ENCODE measurements around the gene C20orf96. TPM values are rescaled to one million over a fixed set of nuclear protein-coding genes. Genes with fewer than 3 reads are reported as not detected.

Gene C20orf96
- total RNA-seq, 3 donors from 2014 or later (not counting 1 experiment from before 2014, with no cell fraction given) = 3.8 to 4.3 (median 4.1) TPM

DNA sequence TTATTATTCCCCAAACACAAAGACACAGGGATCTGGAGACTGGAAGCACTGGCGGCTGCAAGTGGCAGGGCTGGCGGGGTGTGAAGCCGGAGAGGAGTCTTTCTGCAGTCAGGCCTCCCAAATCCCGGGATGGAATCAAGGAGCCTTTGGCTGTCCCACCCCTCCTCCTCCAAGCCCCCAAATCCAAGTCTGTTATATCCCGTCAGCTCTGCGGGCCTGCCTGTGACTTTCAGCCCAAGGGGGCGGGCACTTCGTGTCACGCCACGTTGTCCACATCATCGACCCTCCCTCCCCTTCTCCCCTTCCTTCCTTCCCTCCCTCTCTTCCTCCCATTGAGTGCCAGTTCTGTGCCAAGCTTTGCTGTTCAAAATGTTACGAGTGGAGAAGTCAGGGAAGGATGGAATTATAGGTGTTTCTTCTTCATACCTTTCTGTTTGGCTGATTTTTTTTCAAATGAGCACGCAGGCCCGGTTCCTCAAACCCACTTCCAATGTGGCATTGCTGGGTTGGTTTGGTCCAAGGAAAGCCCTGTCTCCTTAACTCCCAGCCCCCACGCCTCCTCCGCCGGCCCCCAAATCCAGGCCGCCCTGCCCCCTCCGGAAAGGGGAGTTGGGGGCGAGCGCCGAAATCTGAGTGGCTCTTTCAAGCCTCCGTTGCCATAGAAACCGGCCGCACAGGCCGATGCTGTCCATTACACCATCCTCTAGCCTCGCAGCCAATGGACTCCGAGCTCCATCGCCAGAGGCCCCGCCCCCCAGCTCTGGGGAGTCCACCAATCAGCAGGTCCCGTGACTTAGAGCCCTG lies 19.5 kb upstream of the C20orf96 start:
- H3K4me3 Mint-ChIP-seq = peak overlapping the region; percentile 87
- peak overlapping the region; percentile 16 to 90 for H3K27ac Mint-ChIP-seq
- no peaks in the 10 kb centered on the region for H3K9me3 Mint-ChIP-seq
- ATAC-seq (peak; percentile 97 to 100 (median 100)), DNase-seq (peak; percentile 75 to 84)
- H3K36me3 ChIP-seq (ENCODE audit: control insufficient read depth, insufficient read depth, low read length) = no peaks in the 10 kb centered on the region
- no peaks in the 10 kb centered on the region for H3K9me3 ChIP-seq (ENCODE audit: control insufficient read depth, insufficient read depth, low read length)
- peaks cover 0 to 2% of the 10 kb centered on the region in 2 donors for H3K27me3 Mint-ChIP-seq (ENCODE audit: low read depth in 2 of 2)
- H3K36me3 Mint-ChIP-seq = no peaks in the 10 kb centered on the region
- 15% methylated on average over 30 of the region's 31 CpGs for WGBS (ENCODE audit: insufficient coverage)
- H3K4me1 Mint-ChIP-seq = peaks cover 16 to 20% of the 10 kb centered on the region in 2 donors
- H3K27me3 ChIP-seq (ENCODE audit: control insufficient read depth, insufficient read depth, low read length) = no peaks in the 10 kb centered on the region
- no peak overlapping the region for H3K27ac ChIP-seq (ENCODE audit: low read length)
- intact Hi-C loops (cut with micrococcal nuclease) = loop anchor here (2.0 kb wide), 1 partner anchor 15 kb away; the partner anchor contains the start of gene SOX12
- peak overlapping the region; percentile 17 for H3K4me3 ChIP-seq (ENCODE audit: low read length)
- H3K4me1 ChIP-seq (ENCODE audit: control insufficient read depth, insufficient read depth, low read length) = peaks cover 10% of the 10 kb centered on the region
- TF ChIP-seq, protein P1, sequence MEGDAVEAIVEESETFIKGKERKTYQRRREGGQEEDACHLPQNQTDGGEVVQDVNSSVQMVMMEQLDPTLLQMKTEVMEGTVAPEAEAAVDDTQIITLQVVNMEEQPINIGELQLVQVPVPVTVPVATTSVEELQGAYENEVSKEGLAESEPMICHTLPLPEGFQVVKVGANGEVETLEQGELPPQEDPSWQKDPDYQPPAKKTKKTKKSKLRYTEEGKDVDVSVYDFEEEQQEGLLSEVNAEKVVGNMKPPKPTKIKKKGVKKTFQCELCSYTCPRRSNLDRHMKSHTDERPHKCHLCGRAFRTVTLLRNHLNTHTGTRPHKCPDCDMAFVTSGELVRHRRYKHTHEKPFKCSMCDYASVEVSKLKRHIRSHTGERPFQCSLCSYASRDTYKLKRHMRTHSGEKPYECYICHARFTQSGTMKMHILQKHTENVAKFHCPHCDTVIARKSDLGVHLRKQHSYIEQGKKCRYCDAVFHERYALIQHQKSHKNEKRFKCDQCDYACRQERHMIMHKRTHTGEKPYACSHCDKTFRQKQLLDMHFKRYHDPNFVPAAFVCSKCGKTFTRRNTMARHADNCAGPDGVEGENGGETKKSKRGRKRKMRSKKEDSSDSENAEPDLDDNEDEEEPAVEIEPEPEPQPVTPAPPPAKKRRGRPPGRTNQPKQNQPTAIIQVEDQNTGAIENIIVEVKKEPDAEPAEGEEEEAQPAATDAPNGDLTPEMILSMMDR (IDR thresholded peaks at IDR 0.05) = no peak

DNA sequence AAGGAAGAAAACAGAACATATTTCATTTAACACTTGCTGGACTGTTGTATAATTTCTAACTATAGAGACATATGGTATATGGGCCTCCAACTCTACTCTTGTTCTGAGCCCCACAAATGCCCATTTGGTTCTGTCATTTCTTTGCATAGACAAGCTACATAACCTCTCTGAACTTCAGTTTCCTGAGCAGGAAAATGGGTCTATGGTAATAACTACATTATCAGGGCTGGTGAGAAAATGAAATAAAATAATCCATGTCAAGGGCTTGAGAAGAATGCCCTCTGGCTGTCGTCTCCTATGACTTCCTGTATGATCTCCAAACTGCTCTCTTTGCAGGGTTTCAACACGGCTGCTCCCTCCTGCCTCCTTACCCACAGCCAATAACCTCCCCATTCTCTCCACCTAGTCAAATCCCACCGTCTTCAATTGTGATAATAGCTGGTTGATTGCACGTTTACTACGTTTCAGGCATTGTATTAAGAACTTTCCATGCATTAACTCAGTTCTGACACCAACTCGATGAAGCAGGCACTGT lies 18.8 kb upstream of the C20orf96 start:
- no peak for ATAC-seq
- no peaks in the 10 kb centered on the region for H3K9me3 ChIP-seq (ENCODE audit: control insufficient read depth, insufficient read depth, low read length)
- Mint-ChIP-seq H3K27ac (peak overlapping the region in 1 of 2 donors; percentile 90), H3K27me3 (ENCODE audit: low read depth in 2 of 2) (peaks cover 0 to 2% of the 10 kb centered on the region in 2 donors), H3K4me1 (peaks cover 16 to 20% of the 10 kb centered on the region in 2 donors), H3K4me3 (peak overlapping the region; percentile 42), H3K9me3 (no peaks in the 10 kb centered on the region), H3K36me3 (no peaks in the 10 kb centered on the region)
- TF ChIP-seq, protein P1 (IDR thresholded peaks at IDR 0.05) = no peak
- 35% methylated on average over 5 of the region's 6 CpGs for WGBS (ENCODE audit: insufficient coverage)
- no peak overlapping the region for H3K4me3 ChIP-seq (ENCODE audit: low read length)
- H3K27ac ChIP-seq (ENCODE audit: low read length) = no peak overlapping the region
- DNase-seq = no peak
- H3K27me3 ChIP-seq (ENCODE audit: control insufficient read depth, insufficient read depth, low read length) = no peaks in the 10 kb centered on the region
- peaks cover 10% of the 10 kb centered on the region for H3K4me1 ChIP-seq (ENCODE audit: control insufficient read depth, insufficient read depth, low read length)
- intact Hi-C loops (cut with micrococcal nuclease) = no loop called here
- H3K36me3 ChIP-seq (ENCODE audit: control insufficient read depth, insufficient read depth, low read length) = no peaks in the 10 kb centered on the region

DNA sequence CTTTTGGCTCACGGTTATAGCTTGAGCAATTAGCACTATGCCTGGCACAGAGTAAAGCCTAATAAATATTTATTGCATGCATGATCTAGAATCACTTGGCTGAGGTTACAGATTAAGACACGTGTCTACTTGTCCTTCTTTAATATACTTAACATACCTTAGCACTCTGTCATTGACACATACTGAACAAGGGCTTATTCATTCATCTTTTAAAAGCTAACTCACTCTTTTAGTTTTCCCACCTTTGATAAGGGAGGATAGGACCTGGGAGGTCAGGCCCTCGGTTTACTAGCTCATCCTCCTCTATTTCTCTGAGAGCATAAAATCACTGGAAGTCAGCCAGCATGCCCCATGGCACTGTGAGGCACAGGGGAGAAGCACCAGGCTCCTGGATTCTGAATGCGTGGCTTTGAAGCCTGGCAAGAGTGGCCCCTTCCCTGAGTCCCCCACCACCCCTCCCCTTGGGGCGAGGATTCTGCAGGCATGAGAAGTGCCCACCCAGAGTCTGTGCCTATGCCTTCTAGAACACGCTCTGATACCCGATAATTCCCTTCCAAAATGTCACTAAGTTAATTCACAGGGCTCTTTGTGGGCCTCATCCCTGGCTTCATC lies 18.0 kb upstream of the C20orf96 start:
- peaks cover 0 to 2% of the 10 kb centered on the region in 2 donors for H3K27me3 Mint-ChIP-seq (ENCODE audit: low read depth in 2 of 2)
- no peaks in the 10 kb centered on the region for H3K36me3 ChIP-seq (ENCODE audit: control insufficient read depth, insufficient read depth, low read length)

More for the DNA sequence above, 18.0 kb upstream of the C20orf96 start:
- DNase-seq (no peak), ATAC-seq (no peak)
- TF ChIP-seq, protein P1 (IDR thresholded peaks at IDR 0.05) = no peak
- no peak overlapping the region for H3K4me3 ChIP-seq (ENCODE audit: low read length)
- H3K4me3 Mint-ChIP-seq = no peak overlapping the region
- intact Hi-C loops (cut with micrococcal nuclease) = no loop called here
- H3K36me3 Mint-ChIP-seq = no peaks in the 10 kb centered on the region
- no peaks in the 10 kb centered on the region for H3K27me3 ChIP-seq (ENCODE audit: control insufficient read depth, insufficient read depth, low read length)
- H3K9me3 ChIP-seq (ENCODE audit: control insufficient read depth, insufficient read depth, low read length) = no peaks in the 10 kb centered on the region
- no peak overlapping the region for H3K27ac ChIP-seq (ENCODE audit: low read length)
- H3K9me3 Mint-ChIP-seq = no peaks in the 10 kb centered on the region
- H3K27ac Mint-ChIP-seq = peak overlapping the region in 1 of 2 donors; percentile 90
- peaks cover 16 to 20% of the 10 kb centered on the region in 2 donors for H3K4me1 Mint-ChIP-seq
- peaks cover 10% of the 10 kb centered on the region for H3K4me1 ChIP-seq (ENCODE audit: control insufficient read depth, insufficient read depth, low read length)
- 96% methylated on average over 6 of the region's 7 CpGs for WGBS (ENCODE audit: insufficient coverage)

Data from natural killer cell (primary cell).